Suppressor macrophage treated with lipopolysaccharide for 4 hours (primary cell): Measurements from ENCODE around the gene MAPT.
"Not testable (repeated sequence)": the region's sequence is repeated elsewhere in the genome, so short reads cannot be mapped to it uniquely, and the experiment has no call there.

Source experiments
- DNase-seq: peaks from one replicate; pipeline ENCODE4 v3.0.0-alpha.2; 2020

MAPT gene

GRCh38 chr17:45894022-45894784 is at the start of gene MAPT:
Gene MAPT, plus strand, starts transcription at chr17:45894554. Its CDS starts 67,784 bp downstream, at chr17:45962338.
- DNase-seq: peak; percentile 94

- DNase-seq: no peak
Measured at GRCh38 chr17:45844695-45845375, 49.5 kb upstream of the MAPT start, which contains the start of gene SPPL2C. Gene SPPL2C, plus strand, starts transcription at chr17:45844881. Its CDS starts 26 bp downstream, at chr17:45844907.

DNA sequence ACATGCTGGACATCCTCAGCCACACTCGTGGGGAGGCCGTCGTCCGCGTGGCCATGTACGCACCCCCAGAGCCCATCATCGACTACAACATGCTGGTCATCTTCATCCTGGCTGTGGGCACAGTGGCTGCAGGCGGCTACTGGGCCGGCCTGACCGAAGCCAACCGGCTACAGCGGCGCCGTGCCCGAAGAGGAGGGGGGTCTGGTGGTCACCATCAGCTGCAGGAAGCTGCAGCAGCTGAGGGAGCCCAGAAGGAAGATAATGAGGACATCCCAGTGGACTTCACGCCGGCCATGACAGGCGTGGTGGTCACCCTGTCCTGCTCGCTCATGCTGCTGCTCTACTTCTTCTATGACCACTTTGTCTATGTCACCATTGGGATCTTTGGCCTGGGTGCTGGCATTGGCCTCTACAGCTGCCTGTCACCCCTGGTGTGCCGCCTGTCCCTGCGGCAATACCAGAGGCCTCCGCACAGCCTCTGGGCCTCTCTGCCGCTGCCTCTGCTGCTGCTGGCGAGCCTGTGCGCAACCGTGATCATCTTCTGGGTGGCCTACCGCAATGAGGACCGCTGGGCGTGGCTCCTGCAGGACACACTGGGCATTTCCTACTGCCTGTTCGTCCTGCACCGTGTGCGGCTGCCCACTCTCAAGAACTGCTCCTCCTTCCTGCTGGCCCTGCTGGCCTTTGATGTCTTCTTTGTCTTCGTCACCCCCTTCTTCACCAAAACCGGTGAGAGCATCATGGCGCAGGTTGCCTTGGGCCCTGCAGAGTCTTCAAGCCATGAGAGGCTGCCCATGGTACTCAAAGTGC is 48.8 kb upstream of the MAPT start:
- DNase-seq: no peak

GRCh38 chr17:45846223-45846622 is 48.1 kb upstream of the MAPT start:
- DNase-seq: no peak

DNA sequence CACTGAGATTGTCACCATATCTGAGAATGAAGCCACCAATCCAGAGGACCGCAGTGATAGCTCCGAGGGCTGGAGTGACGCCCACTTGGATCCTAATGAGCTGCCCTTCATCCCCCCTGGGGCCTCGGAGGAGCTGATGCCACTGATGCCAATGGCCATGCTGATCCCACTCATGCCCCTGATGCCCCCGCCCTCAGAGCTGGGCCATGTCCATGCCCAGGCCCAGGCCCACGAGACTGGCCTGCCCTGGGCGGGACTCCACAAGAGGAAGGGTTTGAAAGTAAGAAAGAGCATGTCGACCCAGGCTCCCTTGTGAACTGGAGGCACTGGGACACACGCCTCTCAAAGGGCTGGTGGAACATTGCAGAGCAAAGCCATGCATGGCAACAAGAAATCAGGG is 47.7 kb upstream of the MAPT start:
- DNase-seq: no peak

GRCh38 chr17:45847101-45847500 is 47.3 kb upstream of the MAPT start:
- DNase-seq: no peak

- DNase-seq: no peak
Measured at GRCh38 chr17:45847747-45848146, 46.6 kb upstream of the MAPT start.

- DNase-seq: no peak
Measured at GRCh38 chr17:45848405-45848804, 45.9 kb upstream of the MAPT start.

GRCh38 chr17:45848868-45849535 is 45.4 kb upstream of the MAPT start:
- no peak for DNase-seq

DNA sequence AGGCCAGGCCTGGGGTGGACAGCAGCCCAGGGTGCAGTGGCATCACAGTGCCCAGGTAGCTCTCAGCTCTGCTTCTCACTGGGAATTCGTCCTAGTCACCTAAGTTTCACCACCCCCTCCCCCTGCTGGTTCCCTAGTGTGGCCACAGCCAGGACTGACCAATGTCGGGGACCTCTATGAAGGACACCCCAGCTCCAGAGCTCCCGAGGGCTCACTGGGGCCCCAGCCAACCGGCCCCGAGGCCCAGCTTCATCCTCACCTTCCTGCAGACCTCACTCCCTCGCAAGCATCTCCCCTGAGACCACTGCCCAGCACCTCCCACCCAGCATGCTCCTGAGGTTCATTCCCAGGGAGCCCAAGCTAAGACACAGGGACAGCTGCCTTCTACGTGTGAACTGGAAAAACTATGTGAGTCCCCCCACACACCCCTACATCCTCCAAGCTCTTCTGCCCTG is 44.8 kb upstream of the MAPT start:
- DNase-seq: no peak

GRCh38 chr17:45850011-45850410 is 44.3 kb upstream of the MAPT start:
- no peak for DNase-seq

DNA sequence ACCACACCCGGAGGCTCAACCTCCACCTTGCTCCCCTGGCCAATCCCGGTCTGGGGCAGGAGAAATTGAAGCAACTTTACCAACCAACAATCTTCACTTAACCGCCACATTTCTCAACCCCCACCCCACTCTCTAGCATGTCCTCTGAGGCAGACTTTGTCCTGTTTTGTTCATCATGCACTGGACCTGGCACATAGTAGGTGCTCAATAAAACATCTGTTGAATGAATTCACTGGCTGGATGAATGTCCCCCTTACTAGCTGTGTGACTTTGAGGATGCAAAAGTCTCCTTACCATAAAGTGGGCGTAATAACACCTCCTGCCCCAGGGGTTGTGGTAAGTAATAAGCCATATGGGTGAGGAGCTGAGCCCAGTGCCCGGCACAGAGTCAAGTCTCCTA is 43.9 kb upstream of the MAPT start:
- DNase-seq: no peak

DNA sequence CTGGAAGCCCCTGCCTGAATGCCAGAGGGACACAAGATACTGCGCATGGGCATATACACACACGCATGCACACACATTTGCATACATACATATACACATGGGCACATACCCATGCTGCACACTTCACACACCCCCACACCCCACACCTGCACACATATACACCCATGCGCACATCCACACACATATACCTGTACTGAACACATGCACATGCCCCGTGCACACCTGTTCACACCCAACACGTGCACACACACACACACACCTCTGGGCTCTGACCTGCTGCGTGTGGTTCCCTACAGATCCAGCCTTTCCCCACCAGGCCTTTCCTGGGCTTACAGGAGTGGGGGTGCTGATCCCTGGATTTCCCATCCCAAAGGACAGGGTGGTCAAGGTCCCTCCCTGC is 43.3 kb upstream of the MAPT start:
- DNase-seq: no peak

GRCh38 chr17:45851464-45851863 is 42.9 kb upstream of the MAPT start:
- DNase-seq: no peak

DNA sequence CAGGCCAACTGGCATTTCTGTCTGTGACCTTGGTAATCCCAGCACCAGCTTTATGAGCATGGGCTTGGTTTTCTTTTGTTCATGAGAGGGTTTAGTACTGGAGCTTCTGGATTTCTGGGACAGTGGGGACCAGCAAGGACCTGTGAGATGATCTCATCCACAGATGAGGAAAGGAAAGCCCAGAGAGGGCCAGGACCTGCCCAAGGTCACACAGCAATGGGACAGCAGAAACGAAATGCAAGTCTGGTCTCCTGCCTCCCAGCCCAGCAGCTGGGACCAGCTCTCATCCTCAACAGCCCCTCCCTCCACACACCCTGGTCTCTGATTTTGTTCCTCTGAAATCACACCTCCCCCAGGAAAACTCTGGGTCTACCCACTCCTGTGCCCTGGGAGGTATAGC is 42.5 kb upstream of the MAPT start:
- DNase-seq: no peak

GRCh38 chr17:45852535-45853297 is 41.6 kb upstream of the MAPT start:
- DNase-seq: peak; percentile 65

- no peak for DNase-seq
Measured at GRCh38 chr17:45854209-45854608, 40.1 kb upstream of the MAPT start.

DNA sequence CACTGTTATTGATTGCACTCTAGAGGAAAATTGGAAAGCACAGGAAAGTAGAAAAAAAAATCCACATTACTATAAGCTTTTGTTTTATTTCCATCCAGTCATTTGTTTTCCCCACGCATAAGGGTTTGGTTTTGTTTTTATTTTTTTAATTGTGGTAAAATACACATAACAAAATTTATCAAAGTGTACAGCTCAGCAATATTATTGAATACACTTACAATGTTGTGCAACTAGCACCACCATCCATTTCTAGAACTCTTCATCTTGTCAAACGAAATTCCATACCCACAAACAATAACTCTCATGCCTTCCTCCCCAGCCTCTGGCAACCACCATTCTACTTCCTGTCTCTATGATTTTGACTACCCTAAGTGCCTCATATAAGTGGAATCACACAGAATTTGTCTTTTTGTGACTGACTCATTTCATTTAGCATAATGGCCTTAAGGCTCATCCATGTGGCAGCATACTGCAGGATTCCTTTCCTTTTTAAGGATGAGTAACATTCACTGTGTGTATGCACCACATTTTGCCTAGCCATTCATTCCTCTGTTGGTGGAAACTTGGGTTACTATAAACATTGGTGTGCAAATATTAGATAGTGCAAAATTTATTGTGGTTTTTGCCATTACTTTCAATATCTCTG is 38.5 kb upstream of the MAPT start:
- DNase-seq: no peak

DNA sequence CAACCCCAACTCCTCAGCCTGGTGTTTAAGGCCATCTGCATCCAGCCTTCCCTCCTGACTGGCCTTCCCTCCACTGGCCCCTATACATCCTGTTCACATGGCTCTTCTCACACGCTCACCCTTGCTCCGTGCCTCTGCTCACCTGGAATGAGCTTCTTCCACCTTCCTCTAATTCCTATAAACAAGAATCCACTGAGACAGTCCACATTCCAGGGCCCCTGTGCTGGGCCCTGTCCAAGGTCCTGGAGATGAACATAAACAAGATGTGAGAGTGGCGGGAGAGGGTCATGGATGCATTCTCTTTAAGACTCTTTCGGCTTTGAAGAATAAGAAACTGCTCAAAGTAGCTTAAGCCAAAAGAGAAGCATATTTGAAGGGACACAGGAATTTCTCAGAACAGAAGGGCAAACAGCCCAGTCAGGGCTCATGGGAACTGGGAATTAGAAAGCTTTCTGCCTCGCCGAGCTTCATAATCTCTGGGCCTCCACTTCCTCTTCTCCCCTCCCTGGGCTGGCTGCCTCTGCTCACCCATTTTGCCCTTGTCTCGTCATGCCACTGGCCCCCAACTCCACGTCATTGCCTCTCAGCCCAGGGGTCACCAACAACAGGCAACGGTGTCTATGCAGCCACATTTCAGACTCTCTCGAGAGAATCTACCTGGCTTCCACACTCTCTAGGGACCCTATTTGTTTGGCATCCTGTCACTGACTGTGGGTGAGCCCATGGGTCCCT is 36.2 kb upstream of the MAPT start:
- peak; percentile 6 for DNase-seq

GRCh38 chr17:45861165-45861564 is 33.2 kb upstream of the MAPT start:
- DNase-seq: no peak

- DNase-seq: not testable (repeated sequence)
Measured at GRCh38 chr17:45862127-45862526, 32.2 kb upstream of the MAPT start.
